ENCODE results near the gene ZNF416.

Gene ZNF416

GRCh38 chr19:57578487-57579205, at the start of gene ZNF416:
Gene ZNF416, minus strand, starts transcription at chr19:57578911. Its CDS starts 207 bp downstream, at chr19:57578704.
- DNase-seq, result peak; percentile 79

GRCh38 chr19:57623091-57623490, 44.4 kb upstream of the ZNF416 start:
- no peak for DNase-seq

- no peak for DNase-seq
Measured at GRCh38 chr19:57620673-57621348, 42.1 kb upstream of the ZNF416 start.

DNA sequence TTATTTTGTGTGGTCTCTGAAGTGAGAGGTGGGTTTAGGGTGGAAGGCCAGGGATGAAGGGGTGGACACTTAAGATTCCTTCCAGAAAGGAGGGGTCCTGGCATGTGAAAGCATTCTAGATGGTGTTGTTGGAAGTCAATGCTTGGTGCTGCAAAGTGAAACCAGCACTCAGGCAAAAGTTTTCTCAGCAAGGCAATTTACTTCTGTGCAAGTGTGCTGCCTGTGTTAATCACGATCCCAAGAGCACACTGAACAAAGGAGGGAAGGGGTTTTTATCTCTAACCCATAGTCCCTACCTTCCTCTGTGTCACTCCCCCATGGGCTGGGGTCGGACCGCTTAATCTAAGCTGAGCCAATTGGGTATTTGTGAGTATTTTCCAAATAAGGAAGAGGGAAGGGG, 36.6 kb upstream of the ZNF416 start:
- DNase-seq, result no peak

- DNase-seq, result peak; percentile 65
Measured at GRCh38 chr19:57613941-57614743, 35.4 kb upstream of the ZNF416 start, which contains the start of gene ZNF134. Gene ZNF134, plus strand, starts transcription at chr19:57614242. Its CDS starts 5,227 bp downstream, at chr19:57619469.

DNA sequence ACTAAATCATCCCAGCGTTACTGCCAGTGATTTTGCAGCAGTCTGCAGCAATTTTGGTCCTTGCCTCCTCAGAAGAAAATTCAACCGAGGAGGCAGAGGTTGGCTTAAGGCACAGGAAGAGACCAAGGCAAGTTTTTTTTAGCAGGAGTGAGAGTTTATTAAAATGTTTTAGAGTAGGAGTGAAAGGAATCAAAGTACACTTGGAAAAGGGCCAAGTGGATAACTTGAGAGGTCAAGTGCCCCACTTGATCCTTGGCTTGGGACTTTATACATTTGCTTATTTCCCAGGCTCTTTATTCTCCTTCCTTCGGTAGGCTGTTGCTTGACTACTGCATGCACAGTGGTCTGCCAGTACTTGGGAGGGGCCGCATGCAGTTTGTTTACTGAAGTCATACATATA, 32.4 kb upstream of the ZNF416 start:
- DNase-seq, result no peak

DNA sequence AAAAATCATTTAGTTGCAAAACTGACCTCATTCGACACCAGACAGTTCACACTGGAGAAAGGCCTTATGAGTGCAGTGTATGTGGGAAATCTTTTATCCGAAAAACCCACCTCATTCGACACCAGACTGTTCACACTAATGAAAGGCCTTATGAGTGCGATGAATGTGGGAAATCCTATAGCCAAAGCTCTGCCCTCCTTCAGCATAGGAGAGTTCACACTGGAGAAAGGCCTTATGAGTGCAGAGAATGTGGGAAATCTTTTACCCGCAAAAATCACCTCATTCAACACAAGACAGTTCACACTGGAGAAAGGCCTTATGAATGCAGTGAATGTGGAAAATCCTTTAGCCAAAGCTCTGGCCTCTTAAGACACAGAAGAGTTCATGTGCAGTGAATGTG, 28.2 kb upstream of the ZNF416 start:
- no peak for DNase-seq

DNA sequence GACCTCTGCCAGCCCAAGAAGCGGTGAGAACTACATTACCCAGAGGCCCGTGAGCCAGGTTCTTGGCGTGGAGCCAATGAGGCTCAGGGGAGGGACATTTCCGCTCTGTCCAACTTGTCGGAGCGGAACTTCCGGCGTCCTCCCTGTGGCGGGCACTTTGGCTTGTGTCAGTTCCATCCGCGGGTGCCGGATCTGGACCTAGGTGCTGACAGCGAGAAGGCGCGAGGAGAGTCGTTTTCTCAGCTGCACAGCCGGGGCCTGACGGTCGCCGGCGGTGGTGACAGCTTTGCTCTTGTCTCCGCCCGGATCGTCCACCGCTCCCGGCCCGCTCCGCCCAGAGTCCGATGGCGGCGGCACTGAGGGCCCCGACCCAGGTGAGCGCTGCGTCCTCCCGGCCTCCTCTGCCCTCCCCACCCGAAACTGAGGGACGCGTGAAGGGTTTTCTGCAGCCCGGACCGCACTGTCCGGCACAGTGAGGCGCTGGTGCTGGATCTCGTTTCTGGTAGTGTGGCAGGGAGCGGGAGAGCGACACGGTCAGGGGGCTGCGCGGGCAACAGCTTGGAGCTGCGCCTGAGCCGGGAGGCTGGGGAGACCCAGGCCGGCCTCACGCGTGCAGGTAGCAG, 21.2 kb upstream of the ZNF416 start, which contains the start of gene ZNF530:
ZNF530 (plus strand) TSS at position 125 of the 623 bp plus-strand sequence. CDS start 4,461 bp downstream, outside the sequence.
- peak; percentile 22 for DNase-seq

DNA sequence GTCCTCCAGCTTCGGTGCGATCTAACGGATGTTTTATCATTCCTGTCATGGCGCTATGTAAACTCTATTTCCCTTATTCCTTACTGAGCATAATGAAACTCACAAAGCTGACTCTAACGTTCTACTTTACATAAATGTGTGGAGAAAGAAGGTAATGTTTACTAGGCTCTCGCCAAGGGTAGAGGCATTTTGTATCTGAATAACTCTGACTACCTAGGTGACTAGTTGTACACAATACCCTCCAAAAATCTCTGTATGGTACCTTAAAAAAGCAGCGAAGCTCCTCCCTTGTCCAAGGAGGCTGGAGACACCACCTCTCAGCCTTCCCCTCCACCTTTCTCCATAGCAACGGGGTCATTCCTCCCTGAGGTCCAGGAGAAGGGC, 20.7 kb upstream of the ZNF416 start:
- no peak for DNase-seq

DNA sequence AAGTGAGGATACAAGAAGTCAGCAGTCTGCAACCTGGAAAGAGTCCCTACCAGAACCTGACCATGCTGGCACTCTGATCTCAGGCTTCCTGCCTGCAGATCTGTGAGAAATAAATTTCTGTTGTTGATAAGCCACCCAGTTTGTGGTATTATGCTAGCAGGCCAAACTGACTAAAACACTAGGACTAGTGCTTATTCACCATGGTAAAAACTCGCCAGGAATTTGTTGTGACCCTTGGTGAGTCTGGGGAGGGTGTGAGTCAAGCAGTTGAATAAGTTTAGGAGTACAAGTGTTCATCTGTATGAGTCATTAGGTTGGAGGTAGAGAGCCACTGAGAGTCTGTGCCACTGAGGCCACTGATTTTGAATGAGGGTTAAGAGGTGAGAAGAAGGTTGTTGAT, 8.8 kb upstream of the ZNF416 start:
- no peak for DNase-seq

- DNase-seq, result no peak
Measured at GRCh38 chr19:57583521-57584416, 5.1 kb upstream of the ZNF416 start, which contains the start of gene ZIK1. Gene ZIK1, plus strand, starts transcription at chr19:57584145. Its CDS starts 212 bp downstream, at chr19:57584357.

GRCh38 chr19:57583104-57583520, 4.4 kb upstream of the ZNF416 start:
- DNase-seq, result no peak

- DNase-seq, result no peak
Measured at GRCh38 chr19:57576661-57577060, 2.0 kb downstream of the ZNF416 start.

DNA sequence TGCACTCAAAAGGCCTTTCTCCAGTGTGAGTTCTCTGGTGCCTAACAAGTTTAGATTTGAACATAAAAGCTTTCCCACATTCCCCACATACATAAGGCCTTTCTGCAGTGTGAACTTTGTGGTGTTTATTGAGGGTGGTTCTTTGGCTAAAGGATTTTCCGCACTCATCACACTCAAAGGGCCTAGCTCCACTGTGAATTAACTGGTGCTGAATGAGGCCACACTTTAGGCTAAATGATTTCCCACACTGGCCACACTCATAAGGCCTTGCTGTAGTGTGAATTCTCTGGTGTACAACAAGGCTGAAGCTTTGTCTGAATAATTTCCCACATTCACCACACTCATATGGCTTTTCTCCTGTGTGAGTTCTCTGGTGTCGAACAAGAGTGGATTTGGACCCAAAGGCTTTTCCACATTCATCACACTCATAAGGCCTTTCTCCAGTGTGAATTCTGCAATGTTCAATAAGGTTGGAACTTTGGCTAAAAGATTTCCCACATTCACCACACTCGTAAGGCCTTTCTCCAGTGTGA, 6.2 kb downstream of the ZNF416 start:
- DNase-seq, result no peak

DNA sequence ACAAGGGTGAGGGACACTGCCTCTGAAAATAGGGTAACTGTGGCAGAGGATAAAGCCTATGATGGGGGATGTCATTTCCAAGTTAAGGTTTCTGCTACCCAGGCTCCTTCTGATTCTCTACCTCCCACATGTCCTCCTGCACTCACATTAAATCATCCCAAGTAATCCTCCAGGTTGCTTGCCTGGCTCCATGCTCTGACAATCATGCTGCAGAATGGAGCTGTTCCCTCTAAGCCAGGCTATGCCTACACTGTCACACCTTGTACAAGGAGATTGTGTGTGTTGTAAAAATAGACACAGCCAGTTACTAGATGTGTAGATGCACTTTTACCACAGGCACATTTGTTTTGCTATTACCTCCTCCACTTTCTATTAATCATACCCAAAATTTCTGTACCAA, 8.0 kb downstream of the ZNF416 start:
- no peak for DNase-seq

DNA sequence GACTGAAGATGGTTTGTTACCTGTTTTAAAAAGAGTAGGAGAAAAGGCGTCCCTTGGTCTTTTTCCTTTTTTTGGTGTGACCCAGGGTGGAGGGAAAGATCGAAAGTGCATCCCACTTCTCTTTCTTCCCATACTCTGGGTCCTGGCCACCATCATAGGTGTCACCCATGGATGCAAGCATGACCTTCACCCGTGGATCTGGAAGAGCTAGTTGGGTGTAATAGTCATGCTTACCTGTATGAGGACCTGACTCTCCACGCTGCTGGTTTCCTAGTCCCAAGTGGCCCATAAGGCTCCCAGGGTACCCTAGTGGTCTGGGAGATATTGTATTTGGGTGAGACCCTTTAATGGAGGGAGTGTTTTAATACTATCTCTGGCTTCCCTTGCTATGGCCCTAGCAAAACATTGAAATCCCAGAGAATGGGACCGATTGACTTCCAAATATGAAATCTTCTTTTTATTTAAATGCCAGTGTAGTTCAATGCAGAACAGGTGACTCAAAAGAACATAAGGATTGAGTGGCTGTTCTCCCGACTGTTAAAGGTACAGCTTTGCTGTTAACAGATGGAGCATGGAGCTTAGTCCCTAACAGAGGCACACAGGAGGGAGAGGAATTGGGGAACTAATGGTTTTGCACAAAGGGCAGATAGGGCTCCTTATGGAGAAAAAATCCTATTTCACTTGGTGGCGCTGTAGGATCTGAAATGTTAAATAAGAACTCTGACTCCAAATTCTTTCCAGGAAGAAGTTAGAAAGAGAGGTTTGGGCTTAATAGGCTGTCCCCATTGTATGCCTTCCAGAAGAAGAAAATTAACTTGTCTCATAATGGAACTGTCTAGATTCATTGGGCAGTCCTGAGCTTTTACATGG, 12.1 kb downstream of the ZNF416 start:
- no peak for DNase-seq

DNA sequence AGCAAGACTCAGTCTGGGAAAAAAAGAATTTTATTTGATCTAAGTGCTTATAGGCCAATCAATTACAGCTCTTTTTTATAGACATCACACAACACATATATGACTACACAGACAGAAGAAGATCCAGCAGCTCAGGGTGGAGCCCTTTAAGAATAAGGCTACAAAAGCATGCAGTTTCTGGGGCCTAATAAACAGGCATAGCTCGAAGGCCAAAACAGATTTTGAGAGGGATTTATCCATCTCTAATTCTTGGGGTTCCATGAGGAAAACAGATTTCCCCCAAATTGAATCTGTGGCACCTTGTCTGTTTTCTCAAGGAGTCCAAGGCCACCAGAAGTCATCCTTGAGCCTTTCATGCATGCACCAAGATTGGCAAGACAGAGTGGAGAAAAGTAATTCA, 15.2 kb downstream of the ZNF416 start:
- no peak for DNase-seq

DNA sequence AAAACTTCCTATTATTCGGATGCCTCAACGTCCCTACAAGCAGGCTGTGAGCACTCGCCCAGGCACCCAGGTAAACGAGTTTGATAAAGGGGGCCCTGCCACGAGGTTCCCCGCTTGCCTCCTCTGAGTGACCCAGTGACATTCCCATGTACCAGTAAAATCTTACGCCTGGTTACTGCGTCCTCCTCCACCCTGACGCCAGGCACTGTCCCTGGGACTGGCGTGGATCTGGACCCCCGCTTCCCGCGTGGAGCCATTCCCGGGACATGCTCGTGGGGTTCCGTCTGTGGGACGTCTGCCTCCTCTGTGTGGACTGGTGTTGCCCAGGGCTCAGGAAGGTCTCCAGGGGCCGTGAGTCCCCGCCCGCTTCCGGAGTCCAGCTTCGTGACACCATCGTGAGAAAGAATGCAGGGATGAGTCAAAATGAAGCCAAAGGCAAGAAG, 18.6 kb downstream of the ZNF416 start:
- DNase-seq, result no peak

DNA sequence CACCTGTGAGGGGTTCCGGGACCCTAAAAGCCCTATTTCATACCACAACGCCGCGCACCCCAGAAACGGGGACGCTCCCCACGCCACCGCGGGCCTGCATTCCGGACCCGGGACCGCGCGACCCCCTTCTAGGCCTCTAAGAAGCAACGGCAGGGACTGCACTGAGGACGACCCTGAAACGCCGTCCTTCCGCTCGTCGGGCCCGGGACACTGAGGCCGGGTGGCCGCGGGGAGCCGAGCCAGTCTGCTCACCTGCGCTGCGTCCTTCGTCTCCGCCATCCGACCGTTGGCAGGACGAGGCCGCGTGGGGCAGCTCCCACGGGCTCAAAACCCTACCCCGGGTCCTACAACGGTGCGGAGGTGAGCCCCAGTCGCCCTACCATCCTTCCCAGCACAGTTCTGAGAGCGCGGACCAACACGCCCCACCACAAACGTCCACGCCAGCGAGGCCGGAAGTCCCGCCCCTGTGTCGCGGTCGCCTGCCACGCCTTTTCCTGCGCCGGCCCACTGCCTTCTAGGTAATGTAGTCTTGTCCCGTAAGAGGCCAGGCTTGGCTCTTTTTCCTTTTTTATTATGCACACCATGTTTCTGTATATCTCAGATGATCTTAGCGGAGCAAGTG, 19.2 kb downstream of the ZNF416 start, which contains the start of gene ZNF550:
ZNF550 (minus strand) TSS at position 460 of the 622 bp plus-strand sequence; CDS start at position 279, 181 bp downstream.
- DNase-seq, result peak; percentile 0

GRCh38 chr19:57559008-57559403, 19.7 kb downstream of the ZNF416 start:
- DNase-seq, result no peak

All from NCI-H1417 treated with DMSO at 0.1 percent for 48 hours (cell line).